Ishikawa (cell line): ENCODE data around the gene GLI3.

ENCODE experiments used
- EP300 ChIP-seq: IDR thresholded peaks from 2 replicates; pipeline ENCODE4 v1.6.1; 2012; ENCODE audit warnings: borderline replicate concordance
- MAX ChIP-seq: IDR thresholded peaks from 2 replicates; pipeline ENCODE4 v1.6.1; 2012
- RAD21 ChIP-seq: IDR thresholded peaks from 2 replicates; pipeline ENCODE4 v1.6.1; 2012; ENCODE audit warnings: low read depth
- TCF12 ChIP-seq: IDR thresholded peaks from 2 replicates; pipeline ENCODE4 v1.6.1; 2012; ENCODE audit warnings: low read depth
- TEAD4 ChIP-seq: IDR thresholded peaks from 2 replicates; pipeline ENCODE4 v1.6.1; 2012
- ZBTB7A ChIP-seq: IDR thresholded peaks from 2 replicates; pipeline ENCODE4 v1.6.1; 2012; ENCODE audit warnings: low read depth
- TF ChIP-seq, protein P1 (sequence below): IDR thresholded peaks from 2 replicates; pipeline ENCODE4 v1.6.1; 2012; ENCODE audit warnings: low read depth, mild to moderate bottlenecking

GRCh38 chr7:41977661-41978060, 259.3 kb downstream of the GLI3 start:
- TF ChIP-seq ZBTB7A (no peak), MAX (no peak), RAD21 (no peak), TCF12 (no peak), EP300 (no peak), TEAD4 (no peak)
- TF ChIP-seq, protein P1, sequence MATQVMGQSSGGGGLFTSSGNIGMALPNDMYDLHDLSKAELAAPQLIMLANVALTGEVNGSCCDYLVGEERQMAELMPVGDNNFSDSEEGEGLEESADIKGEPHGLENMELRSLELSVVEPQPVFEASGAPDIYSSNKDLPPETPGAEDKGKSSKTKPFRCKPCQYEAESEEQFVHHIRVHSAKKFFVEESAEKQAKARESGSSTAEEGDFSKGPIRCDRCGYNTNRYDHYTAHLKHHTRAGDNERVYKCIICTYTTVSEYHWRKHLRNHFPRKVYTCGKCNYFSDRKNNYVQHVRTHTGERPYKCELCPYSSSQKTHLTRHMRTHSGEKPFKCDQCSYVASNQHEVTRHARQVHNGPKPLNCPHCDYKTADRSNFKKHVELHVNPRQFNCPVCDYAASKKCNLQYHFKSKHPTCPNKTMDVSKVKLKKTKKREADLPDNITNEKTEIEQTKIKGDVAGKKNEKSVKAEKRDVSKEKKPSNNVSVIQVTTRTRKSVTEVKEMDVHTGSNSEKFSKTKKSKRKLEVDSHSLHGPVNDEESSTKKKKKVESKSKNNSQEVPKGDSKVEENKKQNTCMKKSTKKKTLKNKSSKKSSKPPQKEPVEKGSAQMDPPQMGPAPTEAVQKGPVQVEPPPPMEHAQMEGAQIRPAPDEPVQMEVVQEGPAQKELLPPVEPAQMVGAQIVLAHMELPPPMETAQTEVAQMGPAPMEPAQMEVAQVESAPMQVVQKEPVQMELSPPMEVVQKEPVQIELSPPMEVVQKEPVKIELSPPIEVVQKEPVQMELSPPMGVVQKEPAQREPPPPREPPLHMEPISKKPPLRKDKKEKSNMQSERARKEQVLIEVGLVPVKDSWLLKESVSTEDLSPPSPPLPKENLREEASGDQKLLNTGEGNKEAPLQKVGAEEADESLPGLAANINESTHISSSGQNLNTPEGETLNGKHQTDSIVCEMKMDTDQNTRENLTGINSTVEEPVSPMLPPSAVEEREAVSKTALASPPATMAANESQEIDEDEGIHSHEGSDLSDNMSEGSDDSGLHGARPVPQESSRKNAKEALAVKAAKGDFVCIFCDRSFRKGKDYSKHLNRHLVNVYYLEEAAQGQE, result no peak
